ENCODE data around the gene KRT23. TPM values are rescaled to one million over a fixed set of nuclear protein-coding genes. Genes with fewer than 3 reads are reported as not detected.

KRT23 gene
- total RNA-seq, 4 donors from 2014 or later, result 0.38 to 19.6 (median 4.9) TPM

- intact Hi-C loops (cut with DNase I), result loop anchor here (5.0 to 10.0 kb wide), 3 partner anchors 413 to 738 kb away; no protein-coding TSS in a partner anchor
- Histone ChIP-seq H3K27ac (peak overlapping the region; percentile 60 to 86 (median 77)), H3K27me3 (peaks cover 0 to 15% (median 0%) of the 10 kb centered on the region in 4 donors), H3K36me3 (no peaks in the 10 kb centered on the region), H3K9me3 (no peaks in the 10 kb centered on the region), H3K4me1 (peaks cover 8 to 44% (median 15%) of the 10 kb centered on the region in 3 donors), H3K4me3 (peak overlapping the region in 1 of 4 donors; percentile 29)
- DNase-seq, result no peak
- TF ChIP-seq POLR2A (IDR thresholded peaks at IDR 0.05), result no peak
- TF ChIP-seq CTCF (IDR thresholded peaks at IDR 0.05), result no peak
- 11 to 26% methylated on average over 4 of the region's 4 CpGs for WGBS, 2 donors
These were observed 27.7 kb downstream of the KRT23 start for GRCh38 chr17:40909755-40910154.

- no peaks in the 10 kb centered on the region for H3K9me3 ChIP-seq
- intact Hi-C loops (cut with DNase I), result loop anchor here (5.0 to 10.0 kb wide), 2 partner anchors 413 to 635 kb away; no protein-coding TSS in a partner anchor
- peaks cover 8 to 40% (median 12%) of the 10 kb centered on the region in 3 donors for H3K4me1 ChIP-seq
- WGBS, 2 donors, result 0% methylated on average over 5 of the region's 5 CpGs
- H3K4me3 ChIP-seq, result no peak overlapping the region
- peak; percentile 27 for DNase-seq
- H3K27me3 ChIP-seq, result peaks cover 0 to 15% (median 0%) of the 10 kb centered on the region in 4 donors
- TF ChIP-seq POLR2A (IDR thresholded peaks at IDR 0.05), result no peak
- TF ChIP-seq CTCF (IDR thresholded peaks at IDR 0.05), result peak; percentile 49 to 91 (median 86)
- H3K27ac ChIP-seq, result peak overlapping the region; percentile 58 to 86 (median 70)
- no peaks in the 10 kb centered on the region for H3K36me3 ChIP-seq
These were observed 28.1 kb downstream of the KRT23 start for GRCh38 chr17:40909351-40909750.

- no peaks in the 10 kb centered on the region for H3K9me3 ChIP-seq
- no peak for TF ChIP-seq CTCF (IDR thresholded peaks at IDR 0.05)
- TF ChIP-seq POLR2A (IDR thresholded peaks at IDR 0.05), result no peak
- no peak overlapping the region for H3K4me3 ChIP-seq
- peaks cover 0 to 15% (median 0%) of the 10 kb centered on the region in 4 donors for H3K27me3 ChIP-seq
- no peaks in the 10 kb centered on the region for H3K36me3 ChIP-seq
- no peak overlapping the region for H3K27ac ChIP-seq
- WGBS, 2 donors, result 90 to 94% methylated on average over 3 to 4 of the region's 4 CpGs
- no peak for DNase-seq
- H3K4me1 ChIP-seq, result peaks cover 12 to 52% (median 14%) of the 10 kb centered on the region in 3 donors
- intact Hi-C loops (cut with DNase I), result loop anchor here (5.0 to 10.0 kb wide), 2 partner anchors 416 to 638 kb away; no protein-coding TSS in a partner anchor
These were observed 30.8 kb downstream of the KRT23 start for GRCh38 chr17:40906613-40907012.

DNA sequence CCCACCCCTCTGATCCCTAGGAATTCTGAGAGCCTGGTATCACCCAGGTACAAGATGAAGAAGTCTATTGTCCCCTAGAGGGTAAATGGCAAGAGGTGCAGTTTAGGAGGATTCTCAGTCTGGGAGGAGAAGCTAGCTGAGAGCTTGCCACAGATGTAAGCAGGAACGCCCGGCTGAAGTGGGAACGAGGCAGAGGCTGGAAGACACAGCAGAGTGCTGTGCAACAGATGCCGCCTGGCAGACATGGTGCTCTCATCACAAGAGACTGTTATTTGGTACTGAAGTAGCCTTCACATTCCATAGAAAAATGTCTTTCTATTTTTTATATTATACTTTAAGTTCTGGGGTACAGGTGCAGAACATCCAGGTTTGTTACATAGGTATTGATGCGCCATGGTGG is 32.1 kb downstream of the KRT23 start:
- no peaks in the 10 kb centered on the region for H3K9me3 ChIP-seq
- intact Hi-C loops (cut with DNase I), result loop anchor here (5.0 to 10.0 kb wide), 2 partner anchors 417 to 639 kb away; no protein-coding TSS in a partner anchor
- H3K4me3 ChIP-seq, result no peak overlapping the region
- peaks cover 0 to 15% (median 0%) of the 10 kb centered on the region in 4 donors for H3K27me3 ChIP-seq
- WGBS, 2 donors, result 86 to 89% methylated on average over 5 of the region's 5 CpGs
- TF ChIP-seq POLR2A (IDR thresholded peaks at IDR 0.05), result no peak
- TF ChIP-seq CTCF (IDR thresholded peaks at IDR 0.05), result no peak
- H3K27ac ChIP-seq, result no peak overlapping the region
- H3K36me3 ChIP-seq, result no peaks in the 10 kb centered on the region
- DNase-seq, result no peak
- peaks cover 7 to 45% (median 14%) of the 10 kb centered on the region in 3 donors for H3K4me1 ChIP-seq

GRCh38 chr17:40903129-40903847 is 34.2 kb downstream of the KRT23 start:
- H3K9me3 ChIP-seq, result no peaks in the 10 kb centered on the region
- H3K27ac ChIP-seq, result peak overlapping the region in 3 of 4 donors; percentile 31 to 76 (median 68)
- TF ChIP-seq POLR2A (IDR thresholded peaks at IDR 0.05), result no peak
- no peak for TF ChIP-seq CTCF (IDR thresholded peaks at IDR 0.05)
- no peak overlapping the region for H3K4me3 ChIP-seq
- DNase-seq, result no peak
- peaks cover 0 to 30% (median 6%) of the 10 kb centered on the region in 3 donors for H3K4me1 ChIP-seq
- intact Hi-C loops (cut with DNase I), result loop anchor here (10.0 kb wide), 1 partner anchor 642 kb away; no protein-coding TSS in a partner anchor
- WGBS, 2 donors, result 40 to 61% methylated on average over 11 to 12 of the region's 12 CpGs
- no peaks in the 10 kb centered on the region for H3K36me3 ChIP-seq
- peaks cover 0 to 15% (median 0%) of the 10 kb centered on the region in 4 donors for H3K27me3 ChIP-seq
